OCI-LY7 (cell line): ENCODE data around the gene CLDN16. TPM values are rescaled to one million over a fixed set of nuclear protein-coding genes. Genes with fewer than 3 reads are reported as not detected.

Experiments
- Bru-seq: library from RNA; stranded (reverse); fragments of 400-500 nt; gene quantifications from one replicate; lab custom pipeline; 2021; lab: Mats Ljungman, UMichigan
- BruChase-seq, 2 experiments: library from RNA; stranded (reverse); fragments of 400-500 nt; gene quantifications; one replicate each; lab custom pipeline; 2021; lab: Mats Ljungman, UMichigan
- BruUV-seq: library from RNA; stranded (reverse); fragments of 400-500 nt; replicated peaks from 2 replicates; lab custom pipeline; 2021; lab: Mats Ljungman, UMichigan
- CTCF ChIA-PET: fragments of 300-600 bp; sonication (Branson Sonifier 250); formaldehyde crosslinking; loops from one replicate; lab custom pipeline; 2022; ENCODE audit warnings: antibody characterized with exemption; ENCODE audit not compliant: unreplicated experiment; lab: Charles Lee
- POLR2A ChIA-PET: fragments of 300-600 bp; sonication (Branson Sonifier 250); formaldehyde crosslinking; loops from one replicate; lab custom pipeline; 2022; ENCODE audit warnings: antibody characterized with exemption; lab: Charles Lee
- DNase-seq: peaks from one replicate; pipeline ENCODE4 v3.0.0-alpha.2; 2015; ENCODE audit warnings: low spot score
- H2AFZ ChIP-seq: fragments of 200-600 bp; sonication (generic), shearing (Covaris generic); 2 replicates; pipeline ENCODE4 v1.6.1; 2014; ENCODE audit warnings: mild to moderate bottlenecking, antibody characterized with exemption, low read length, moderate library complexity
- H3K27ac ChIP-seq: fragments of 200-600 bp; sonication (generic); 2 replicates; pipeline ENCODE4 v1.5.1; 2014; ENCODE audit warnings: mixed run types, low read depth, mild to moderate bottlenecking, moderate library complexity, low read length, inconsistent platforms; ENCODE audit not compliant: poor library complexity, severe bottlenecking
- H3K36me3 ChIP-seq: fragments of 200-600 bp; sonication (generic); 2 replicates; pipeline ENCODE4 v1.6.1; 2014; ENCODE audit warnings: mild to moderate bottlenecking, antibody characterized with exemption, low read length, moderate library complexity, mixed read lengths; ENCODE audit not compliant: insufficient read depth
- H3K4me1 ChIP-seq: fragments of 200-600 bp; sonication (generic); 2 replicates; pipeline ENCODE4 v1.5.1; 2014; ENCODE audit warnings: mild to moderate bottlenecking, low read length; ENCODE audit not compliant: insufficient read depth, poor library complexity, severe bottlenecking
- H3K4me2 ChIP-seq: fragments of 200-600 bp; sonication (generic); 2 replicates; pipeline ENCODE4 v1.6.1; 2014; ENCODE audit warnings: mild to moderate bottlenecking, low read length
- H3K4me3 ChIP-seq: fragments of 200-600 bp; sonication (generic); 2 replicates; pipeline ENCODE4 v1.5.1; 2014; ENCODE audit warnings: mild to moderate bottlenecking, low read depth, low read length; ENCODE audit not compliant: poor library complexity, severe bottlenecking
- H3K79me2 ChIP-seq: fragments of 200-600 bp; sonication (generic); 2 replicates; pipeline ENCODE4 v1.6.1; 2016; ENCODE audit warnings: low read depth, mild to moderate bottlenecking, low read length, moderate library complexity, mixed read lengths; ENCODE audit not compliant: insufficient read depth
- H3K9me2 ChIP-seq: fragments of 200-600 bp; sonication (generic); 2 replicates; pipeline ENCODE4 v1.6.1; 2016; ENCODE audit warnings: mild to moderate bottlenecking, low read length, mixed read lengths; ENCODE audit not compliant: insufficient read depth
- H3K9me3 ChIP-seq: fragments of 200-600 bp; sonication (generic); 2 replicates; pipeline ENCODE4 v1.6.1; 2014; ENCODE audit warnings: mild to moderate bottlenecking, mixed run types, low read length, mixed read lengths
- H4K20me1 ChIP-seq: fragments of 200-600 bp; sonication (generic); 2 replicates; pipeline ENCODE4 v1.6.1; 2014; ENCODE audit warnings: mild to moderate bottlenecking, antibody characterized with exemption, low read length, moderate library complexity, mixed read lengths; ENCODE audit not compliant: insufficient read depth
- CTCF ChIP-seq: fragments of 200-600 bp; sonication (generic); conservative IDR thresholded peaks from 2 replicates; pipeline ENCODE4 v1.5.1; 2014; ENCODE audit warnings: mild to moderate bottlenecking, antibody characterized with exemption, low read length, moderate library complexity, mixed read lengths
- EZH2phosphoT487 ChIP-seq: fragments of 200-600 bp; sonication (generic); IDR thresholded peaks from 2 replicates; pipeline ENCODE4 v1.6.1; 2018; ENCODE audit warnings: low read depth, borderline replicate concordance, mild to moderate bottlenecking, mixed run types, antibody characterized with exemption, low read length, moderate library complexity, mixed read lengths
- intact Hi-C: fragments of 100-400 bp; cut with micrococcal nuclease; formaldehyde crosslinking; loops from one replicate; pipeline ENCODE4 v1.10.0; 2022; ENCODE audit not compliant: unreplicated experiment
- long read RNA-seq: library from polyadenylated mRNA; stranded (forward); transcript quantifications from one replicate; pipeline ENCODE4 v2.0.0, GENCODE V29; 2022
- total RNA-seq, 2 experiments: library from RNA; depleted of rRNA in 1 of 2; stranded (reverse); fragments of >200 nt in 1 of 2; shearing (Covaris generic) in 1 of 2; gene quantifications; 2 replicates each; pipeline ENCODE4 v1.2.3, GENCODE V29; 2014 to 2022

CLDN16 gene, protein sequence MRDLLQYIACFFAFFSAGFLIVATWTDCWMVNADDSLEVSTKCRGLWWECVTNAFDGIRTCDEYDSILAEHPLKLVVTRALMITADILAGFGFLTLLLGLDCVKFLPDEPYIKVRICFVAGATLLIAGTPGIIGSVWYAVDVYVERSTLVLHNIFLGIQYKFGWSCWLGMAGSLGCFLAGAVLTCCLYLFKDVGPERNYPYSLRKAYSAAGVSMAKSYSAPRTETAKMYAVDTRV
- total RNA-seq (2014; rRNA removed; shearing (Covaris generic)) (not detected in 2 replicates), total RNA-seq (2022) (not detected in 2 replicates), Bru-seq, nascent RNA (not detected), BruChase-seq, experiment 1, labeled RNA remaining after a 6-hour chase (not detected), BruChase-seq, experiment 2, labeled RNA remaining after a 2-hour chase (not detected)
- long read RNA-seq = 0 reads

DNA sequence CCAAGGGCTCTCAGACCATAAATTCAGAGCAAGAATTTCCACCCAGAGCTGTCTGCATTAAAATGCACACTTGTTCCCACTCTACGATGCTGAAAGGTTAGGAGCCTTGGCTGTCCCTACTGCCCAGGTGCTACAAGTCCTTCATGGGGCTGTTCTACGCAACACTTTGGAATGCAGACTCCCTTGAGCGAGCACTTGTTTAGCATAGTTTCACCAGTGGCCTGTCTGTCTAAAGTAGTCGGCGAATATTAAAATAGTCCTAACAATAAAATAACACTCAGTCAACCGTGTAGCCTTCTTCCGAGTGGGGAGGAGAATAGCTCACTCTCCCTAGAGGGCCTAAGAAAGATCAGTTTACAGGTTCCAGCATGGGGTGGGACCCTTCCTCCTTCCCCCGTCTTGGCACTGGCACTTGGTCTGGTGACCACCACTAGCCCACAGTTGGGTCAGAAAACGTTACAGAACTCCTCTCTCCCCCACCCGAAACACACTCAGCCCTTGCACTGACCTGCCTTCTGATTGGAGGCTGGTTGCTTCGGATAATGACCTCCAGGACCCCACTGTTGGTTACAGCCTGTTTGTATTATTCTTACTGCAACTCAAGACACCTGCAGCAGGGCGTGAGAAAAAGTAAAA, at the start of gene CLDN16:
TSS of gene CLDN16 (plus strand) at position 586 of the 636 bp plus-strand sequence. CDS start 167 bp downstream, outside the sequence.
- Histone ChIP-seq H4K20me1 (no peaks in the 10 kb centered on the region), H3K9me3 (no peaks in the 10 kb centered on the region), H3K4me3 (no peak within 1 kb of the TSS), H3K9me2 (no peaks in the 10 kb centered on the region), H3K4me2 (no peak within 1 kb of the TSS), H3K4me1 (no peaks in the 10 kb centered on the region), H3K36me3 (no peaks in the 10 kb centered on the region), H3K27ac (no peak within 1 kb of the TSS), H2AFZ (no peak within 1 kb of the TSS), H3K79me2 (no peaks in the 10 kb centered on the region)
- no peak for DNase-seq
- intact Hi-C loops = no loop called here
- TF ChIP-seq CTCF (no peak), EZH2phosphoT487 (no peak)
- BruUV-seq = no TSS peak
- ChIA-PET POLR2A (no interaction called here), CTCF (no interaction called here)

DNA sequence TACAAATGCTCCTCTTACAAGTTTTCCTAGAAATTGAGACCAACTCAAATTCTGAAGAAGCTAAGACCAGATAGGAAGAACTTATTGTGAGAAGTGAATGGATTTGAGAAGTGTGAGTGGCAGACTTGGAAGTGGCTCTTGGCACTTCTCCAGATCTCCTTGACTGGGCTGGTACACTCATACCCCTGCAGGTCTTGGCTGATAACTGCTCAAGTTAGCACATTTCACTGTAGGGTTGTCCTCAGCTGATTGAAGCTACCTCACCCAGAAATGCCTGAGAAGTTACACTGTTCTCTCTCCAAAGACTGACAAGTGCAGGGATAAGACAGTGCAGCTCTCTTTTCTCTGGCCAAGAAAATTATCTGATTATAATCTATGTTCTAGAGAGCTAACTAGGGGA, 49.2 kb upstream of the CLDN16 start:
- no peaks in the 10 kb centered on the region for H3K79me2 ChIP-seq
- H3K4me1 ChIP-seq = no peaks in the 10 kb centered on the region
- TF ChIP-seq CTCF (no peak), EZH2phosphoT487 (no peak)
- no peak overlapping the region for H2AFZ ChIP-seq
- no peak overlapping the region for H3K27ac ChIP-seq
- ChIA-PET CTCF (no interaction called here), POLR2A (interaction anchor here (1.3 kb wide), 1 partner anchor 14 kb away, joined by 3 read pairs; no protein-coding TSS in a partner anchor)
- H3K36me3 ChIP-seq = no peaks in the 10 kb centered on the region
- no peaks in the 10 kb centered on the region for H4K20me1 ChIP-seq
- H3K4me3 ChIP-seq = no peak overlapping the region
- no peak for DNase-seq
- H3K9me2 ChIP-seq = no peaks in the 10 kb centered on the region
- H3K4me2 ChIP-seq = no peak overlapping the region
- no peaks in the 10 kb centered on the region for H3K9me3 ChIP-seq
- intact Hi-C loops = no loop called here
- BruUV-seq = no TSS peak

GRCh38 chr3:190339130-190339529, 48.8 kb upstream of the CLDN16 start:
- POLR2A ChIA-PET = interaction anchor here (1.3 kb wide), 1 partner anchor 13 kb away, joined by 3 read pairs; no protein-coding TSS in a partner anchor
- Histone ChIP-seq H3K9me2 (no peaks in the 10 kb centered on the region), H3K9me3 (no peaks in the 10 kb centered on the region), H3K36me3 (no peaks in the 10 kb centered on the region), H3K79me2 (no peaks in the 10 kb centered on the region), H3K4me2 (no peak overlapping the region), H3K4me3 (no peak overlapping the region), H2AFZ (no peak overlapping the region), H4K20me1 (no peaks in the 10 kb centered on the region), H3K27ac (no peak overlapping the region), H3K4me1 (no peaks in the 10 kb centered on the region)
- DNase-seq = no peak
- CTCF ChIA-PET = no interaction called here
- intact Hi-C loops = no loop called here
- TF ChIP-seq CTCF = no peak
- no TSS peak for BruUV-seq
